NOMO-1 treated with DMSO at 0.1 percent for 48 hours (cell line): ENCODE measurements around the gene DYRK1B.

Experiments
- DNase-seq: peaks from one replicate; lab custom pipeline; 2025; ENCODE audit not compliant: unreplicated experiment; lab: John Stamatoyannopoulos, UW

DYRK1B gene

GRCh38 chr19:39864118-39864517 is 30.2 kb upstream of the DYRK1B start:
- DNase-seq: peak; percentile 9

- DNase-seq: no peak
Measured at GRCh38 chr19:39858541-39858940, 24.6 kb upstream of the DYRK1B start.

GRCh38 chr19:39852882-39853281 is 18.9 kb upstream of the DYRK1B start:
- DNase-seq: no peak

GRCh38 chr19:39850892-39851291 is 16.9 kb upstream of the DYRK1B start:
- no peak for DNase-seq

GRCh38 chr19:39848392-39848791 is 14.4 kb upstream of the DYRK1B start:
- DNase-seq: no peak

GRCh38 chr19:39847525-39847924 is 13.6 kb upstream of the DYRK1B start:
- no peak for DNase-seq

GRCh38 chr19:39846678-39847486 is 12.9 kb upstream of the DYRK1B start:
- DNase-seq: no peak

- peak; percentile 87 for DNase-seq
Measured at GRCh38 chr19:39845933-39846677, 12.1 kb upstream of the DYRK1B start, which contains the start of gene FBL. FBL (minus strand) TSS chr19:39846379; CDS start chr19:39846300, 79 bp downstream.

- DNase-seq: no peak
Measured at GRCh38 chr19:39845584-39845932, 11.6 kb upstream of the DYRK1B start.

- DNase-seq: peak; percentile 11
Measured at GRCh38 chr19:39845172-39845571, 11.2 kb upstream of the DYRK1B start.

GRCh38 chr19:39843919-39844793 is 10.2 kb upstream of the DYRK1B start:
- peak; percentile 52 for DNase-seq

- DNase-seq: no peak
Measured at GRCh38 chr19:39842693-39843435, 8.9 kb upstream of the DYRK1B start.

GRCh38 chr19:39841041-39841440 is 7.1 kb upstream of the DYRK1B start:
- DNase-seq: no peak

GRCh38 chr19:39840492-39840891 is 6.5 kb upstream of the DYRK1B start:
- DNase-seq: no peak

GRCh38 chr19:39839678-39840327 is 5.8 kb upstream of the DYRK1B start:
- no peak for DNase-seq

GRCh38 chr19:39838569-39838968 is 4.6 kb upstream of the DYRK1B start:
- no peak for DNase-seq

GRCh38 chr19:39837978-39838377 is 4.0 kb upstream of the DYRK1B start:
- no peak for DNase-seq

GRCh38 chr19:39834287-39834841 is 402 bp upstream of the DYRK1B start:
- DNase-seq: no peak

GRCh38 chr19:39833160-39833463 is 850 bp downstream of the DYRK1B start:
- DNase-seq: no peak
